Heart left ventricle (tissue), 16 donors: ENCODE measurements around the gene PTPRN2. TPM values are rescaled to one million over a fixed set of nuclear protein-coding genes. Genes with fewer than 3 reads are reported as not detected.
A peak's percentile ranks its signal among the peaks of the same experiment; 100 is the strongest.

Experiments used
- ATAC-seq, 4 donors: fragments of 200-7000 bp; cut with Tn5 transposase; one replicate each; pipeline ENCODE4 v1.9.1; 2020 to 2022; ENCODE audit warnings: moderate library complexity in 4 of 4, mild to moderate bottlenecking in 3 of 4, moderate number of reproducible peaks in 1 of 4
- DNase-seq, 5 donors: peaks; one replicate each; pipeline ENCODE4 v3.0.0-alpha.2; 2020
- H3K27ac ChIP-seq, 12 donors: fragments of 200-600 bp; sonication (generic) in 4 of 12; one replicate each; pipeline versions ENCODE4 v1.5.0 to v1.8.0; 2016 to 2022; ENCODE audit warnings: mild to moderate bottlenecking in 2 of 12
- H3K27me3 ChIP-seq, 9 donors: fragments of 200-600 bp; sonication (generic) in 2 of 9; one replicate each; pipeline versions ENCODE4 v1.5.1 to v1.8.0; 2016 to 2022; ENCODE audit warnings: mild to moderate bottlenecking in 3 of 9
- H3K36me3 ChIP-seq, 9 donors: fragments of 200-600 bp; sonication (generic) in 2 of 9; one replicate each; pipeline versions ENCODE4 v1.5.0 to v1.8.0; 2018 to 2022; ENCODE audit warnings: mild to moderate bottlenecking in 2 of 9
- H3K4me1 ChIP-seq, 12 donors: fragments of 200-600 bp; sonication (generic) in 4 of 12; one replicate each; pipeline versions ENCODE4 v1.5.0 to v1.8.0; 2016 to 2022; ENCODE audit warnings: mild to moderate bottlenecking in 3 of 12
- H3K4me3 ChIP-seq, 12 donors: fragments of 200-600 bp; sonication (generic) in 4 of 12; one replicate each; pipeline versions ENCODE4 v1.5.0 to v1.8.0; 2017 to 2022; ENCODE audit warnings: mild to moderate bottlenecking in 9 of 12, moderate library complexity in 4 of 12
- H3K9me3 ChIP-seq, 12 donors: fragments of 200-600 bp; sonication (generic) in 4 of 12; one replicate each; pipeline versions ENCODE4 v1.5.0 to v1.8.0; 2016 to 2022; ENCODE audit warnings: mild to moderate bottlenecking in 1 of 12
- POLR2A ChIP-seq, 2 donors: fragments of 450-650 bp; IDR thresholded peaks; one replicate each; pipeline ENCODE4 v1.6.1; 2017; ENCODE audit warnings: antibody characterized with exemption in 2 of 2, mild to moderate bottlenecking in 2 of 2, moderate library complexity in 2 of 2
- WGBS, 4 donors: extraction: QIAGEN DNeasy Blood & Tissue Kit in 2 of 4; methylation state at CpG; one replicate each; pipeline versions ENCODE4 v1.1.5 to v1.1.7; 2013 to 2018; 5-methylcytosine and 5-hydroxymethylcytosine counted together
- intact Hi-C, 10 donors: fragments of 100-400 bp; cut with DNase I; formaldehyde crosslinking; loops; one replicate each; pipeline versions ENCODE4 v1.11.1 to v1.14.2; 2022
- polyA plus RNA-seq, 2 donors: library from polyadenylated mRNA; stranded (reverse); fragments of 200-250 nt; gene quantifications; one replicate each; pipeline ENCODE4 v1.2.3, GENCODE V29; 2013
- total RNA-seq, 9 donors: library from RNA; depleted of rRNA in 2 of 9; stranded (reverse); fragments of >200 nt in 2 of 9; fragmentation: NEBNext Ultra II Directional in 3 of 9; extraction: Animal tissue kit (Norgen Biotek cat#: 25700) in 3 of 9; gene quantifications; one replicate each; pipeline versions ENCODE4 v1.1.0 to v1.2.4, GENCODE V29; 2016 to 2023
- TF ChIP-seq, protein P1 (sequence below), 12 donors: fragments of 200-600 bp; sonication (generic) in 4 of 12; IDR thresholded peaks; one replicate each; pipeline versions ENCODE4 v1.5.0 to v1.8.0; 2018 to 2022; ENCODE audit warnings: antibody characterized with exemption in 12 of 12, mild to moderate bottlenecking in 5 of 12
- donor health status: ischemic (EF 13 %, LVEDD 7.1; RV severe dilation, severe dysfunction).
- donor health status: healthy with polysubstance abuse.
- donor health status: DM: no; HTN: yes; CAD: no.
- donor health status: DM: no; HTN: no; CAD: no.
- donor health status: ischemic (EF 25% LVEDD 6.9; RV normal size, moderate dysfunction).
- donor health status: ischemic (EF 25% LVEDD 5.7; RV mildly dilated, moderate dysfunction).
- donor health status: healthy.
- donor health status: DM: yes; HTN: yes; CAD: no.
- donor health status: ischemic (EF 35%, LVEDD 5.7; RV mildly dilated, moderate dysfunction).
- donor health status: nonischemic (EF 11% LVEDD 7.7; RV severe dilation, severe dysfunction).
- donor health status: DM: yes; HTN: yes; CAD: no.
- donor health status: PGD.
- donor health status: ischemic (EF 29% LVEDD 5.4; RV normal size, mild dysfunction).
- donor health status: nonischemic (EF 23%, LVEDD 6.1; RV moderate dilation, normal function).

PTPRN2 gene
- total and polyA plus RNA-seq, 11 donors, result 0.61 to 2.3 (median 1.3) TPM

DNA sequence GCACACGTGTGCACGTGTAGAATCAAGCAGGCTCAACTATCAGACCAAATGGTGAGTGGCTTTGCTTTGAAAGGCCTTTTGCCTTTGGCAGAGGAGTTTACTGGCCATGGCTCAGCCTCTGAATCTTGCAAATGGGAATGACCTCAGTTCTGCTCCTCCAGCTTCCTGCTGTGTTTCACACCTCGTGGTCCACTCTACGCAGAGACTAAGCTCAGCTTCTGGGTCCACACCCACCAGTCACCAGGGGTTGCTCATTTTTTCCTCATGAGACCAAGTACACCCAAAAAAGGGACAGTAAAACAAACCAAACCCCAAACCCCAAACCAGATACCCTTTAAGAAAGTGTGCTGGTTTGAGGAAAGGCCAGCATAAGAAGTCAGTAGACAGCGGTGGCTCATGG, 1014.4 kb downstream of the PTPRN2 start:
- ATAC-seq (no peak), DNase-seq (no peak)
- Histone ChIP-seq H3K4me3 (no peak overlapping the region), H3K36me3 (no peaks in the 10 kb centered on the region), H3K4me1 (peaks cover 0 to 11% (median 6%) of the 10 kb centered on the region in 12 donors), H3K27me3 (peaks cover 0 to 20% (median 0%) of the 10 kb centered on the region in 9 donors), H3K9me3 (no peaks in the 10 kb centered on the region), H3K27ac (no peak overlapping the region)
- 85 to 93% (median 88%) methylated on average over 5 of the region's 5 CpGs for WGBS, 4 donors
- TF ChIP-seq, protein P1, sequence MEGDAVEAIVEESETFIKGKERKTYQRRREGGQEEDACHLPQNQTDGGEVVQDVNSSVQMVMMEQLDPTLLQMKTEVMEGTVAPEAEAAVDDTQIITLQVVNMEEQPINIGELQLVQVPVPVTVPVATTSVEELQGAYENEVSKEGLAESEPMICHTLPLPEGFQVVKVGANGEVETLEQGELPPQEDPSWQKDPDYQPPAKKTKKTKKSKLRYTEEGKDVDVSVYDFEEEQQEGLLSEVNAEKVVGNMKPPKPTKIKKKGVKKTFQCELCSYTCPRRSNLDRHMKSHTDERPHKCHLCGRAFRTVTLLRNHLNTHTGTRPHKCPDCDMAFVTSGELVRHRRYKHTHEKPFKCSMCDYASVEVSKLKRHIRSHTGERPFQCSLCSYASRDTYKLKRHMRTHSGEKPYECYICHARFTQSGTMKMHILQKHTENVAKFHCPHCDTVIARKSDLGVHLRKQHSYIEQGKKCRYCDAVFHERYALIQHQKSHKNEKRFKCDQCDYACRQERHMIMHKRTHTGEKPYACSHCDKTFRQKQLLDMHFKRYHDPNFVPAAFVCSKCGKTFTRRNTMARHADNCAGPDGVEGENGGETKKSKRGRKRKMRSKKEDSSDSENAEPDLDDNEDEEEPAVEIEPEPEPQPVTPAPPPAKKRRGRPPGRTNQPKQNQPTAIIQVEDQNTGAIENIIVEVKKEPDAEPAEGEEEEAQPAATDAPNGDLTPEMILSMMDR (IDR thresholded peaks at IDR 0.05), result no peak
- no peak for TF ChIP-seq POLR2A (IDR thresholded peaks at IDR 0.05)
- intact Hi-C loops, result no loop called here

DNA sequence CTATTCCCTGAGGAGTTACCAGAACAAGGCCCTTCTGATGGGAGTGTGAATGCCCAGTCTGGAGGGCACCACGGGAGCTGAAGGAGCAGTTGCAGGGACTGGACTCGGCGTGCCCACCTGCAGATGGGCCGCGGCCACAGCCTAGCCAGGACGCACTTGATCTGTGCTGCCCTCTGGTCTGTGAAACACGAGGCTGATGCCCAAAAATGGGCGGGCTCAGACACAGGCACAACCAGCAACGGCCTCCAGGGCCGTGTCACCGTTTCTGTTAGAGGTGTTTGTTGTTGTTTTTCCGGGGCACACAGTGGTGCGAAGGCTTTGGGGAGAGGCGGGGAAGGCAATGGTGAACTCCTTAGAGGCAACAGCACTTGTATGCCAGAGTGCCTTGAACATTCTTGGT, 1015.0 kb downstream of the PTPRN2 start:
- WGBS, 4 donors, result 78 to 83% (median 81%) methylated on average over 7 to 14 of the region's 14 CpGs
- Histone ChIP-seq H3K27me3 (peaks cover 0 to 20% (median 0%) of the 10 kb centered on the region in 9 donors), H3K36me3 (no peaks in the 10 kb centered on the region), H3K4me3 (no peak overlapping the region), H3K4me1 (peaks cover 0 to 17% (median 7%) of the 10 kb centered on the region in 12 donors), H3K9me3 (no peaks in the 10 kb centered on the region), H3K27ac (no peak overlapping the region)
- ATAC-seq (no peak), DNase-seq (peak in 1 of 5 donors; percentile 37)
- TF ChIP-seq, protein P1 (IDR thresholded peaks at IDR 0.05), result no peak
- no peak for TF ChIP-seq POLR2A (IDR thresholded peaks at IDR 0.05)
- intact Hi-C loops, result no loop called here

DNA sequence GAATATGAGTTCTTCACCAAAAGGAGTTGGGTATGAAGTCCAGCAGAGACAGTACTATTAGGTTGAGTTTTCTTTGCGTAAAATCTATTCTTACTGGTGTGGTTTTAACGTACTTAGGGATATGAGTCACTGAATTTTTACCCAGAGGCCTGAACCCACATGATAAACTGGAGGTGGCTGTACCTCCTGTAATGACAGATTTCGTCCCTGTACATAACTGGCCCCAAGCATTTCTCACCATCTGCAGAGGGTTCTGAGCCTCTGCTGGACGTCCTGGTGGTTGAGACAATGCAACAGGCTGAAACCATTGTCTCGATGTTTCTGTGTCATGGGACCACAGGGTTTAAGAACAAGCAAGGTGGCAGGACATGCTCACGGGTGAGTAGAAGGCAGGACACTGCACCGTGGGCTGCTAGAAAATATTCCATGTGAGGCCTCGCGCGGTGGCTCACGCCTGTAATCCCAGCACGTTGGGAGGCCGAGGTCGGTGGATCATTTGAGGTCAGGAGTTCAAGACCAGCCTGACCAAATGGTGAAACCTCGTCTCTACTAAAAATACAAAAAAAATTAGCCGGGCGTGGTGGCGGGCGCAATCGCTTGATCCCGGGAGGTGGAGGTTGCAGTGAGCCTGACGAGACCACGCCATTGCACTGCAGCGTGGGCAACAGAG, 1017.0 kb downstream of the PTPRN2 start:
- Histone ChIP-seq H3K36me3 (no peaks in the 10 kb centered on the region), H3K27me3 (peaks cover 0 to 11% (median 0%) of the 10 kb centered on the region in 9 donors), H3K4me3 (no peak overlapping the region), H3K4me1 (peaks cover 0 to 21% (median 7%) of the 10 kb centered on the region in 12 donors), H3K27ac (no peak overlapping the region), H3K9me3 (no peaks in the 10 kb centered on the region)
- no peak for ATAC-seq
- peak in 1 of 5 donors; percentile 28 for DNase-seq
- intact Hi-C loops, result no loop called here
- WGBS, 4 donors, result 94 to 96% (median 95%) methylated on average over 24 of the region's 24 CpGs
- TF ChIP-seq, protein P1 (IDR thresholded peaks at IDR 0.05), result no peak
- TF ChIP-seq POLR2A (IDR thresholded peaks at IDR 0.05), result no peak

DNA sequence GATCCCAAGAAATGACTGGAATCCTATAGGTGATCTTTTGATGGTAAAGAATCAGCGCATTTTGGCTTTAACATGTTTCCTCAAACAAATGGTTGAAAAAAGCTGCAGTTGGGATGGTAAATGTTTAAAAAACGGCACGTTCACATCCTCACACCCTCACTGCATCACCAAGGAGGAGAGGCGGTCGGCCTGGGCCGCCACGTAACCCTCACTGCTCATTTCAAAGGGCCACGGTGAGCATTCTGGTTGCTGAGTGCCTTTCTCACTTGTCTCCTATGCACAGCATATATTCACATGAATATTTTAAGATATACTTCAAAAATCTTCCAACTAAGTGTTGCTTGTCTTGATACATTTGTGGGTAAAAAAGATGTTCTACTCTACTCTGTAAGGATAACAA, 1017.7 kb downstream of the PTPRN2 start:
- no peak for ATAC-seq
- TF ChIP-seq, protein P1 (IDR thresholded peaks at IDR 0.05), result no peak
- TF ChIP-seq POLR2A (IDR thresholded peaks at IDR 0.05), result no peak

More for the DNA sequence above, 1017.7 kb downstream of the PTPRN2 start:
- Histone ChIP-seq H3K9me3 (no peaks in the 10 kb centered on the region), H3K4me3 (no peak overlapping the region), H3K4me1 (peaks cover 0 to 21% (median 7%) of the 10 kb centered on the region in 12 donors), H3K36me3 (no peaks in the 10 kb centered on the region), H3K27me3 (peaks cover 0 to 7% (median 0%) of the 10 kb centered on the region in 9 donors), H3K27ac (no peak overlapping the region)
- no peak for DNase-seq
- WGBS, 4 donors, result 92 to 95% (median 94%) methylated on average over 8 of the region's 8 CpGs
- intact Hi-C loops, result loop anchor here in 1 of 10 donors (2.0 kb wide), 1 partner anchor 67 kb away; no protein-coding TSS in a partner anchor
